Measurements from ENCODE around the gene GPR26.

The GPR26 gene, protein sequence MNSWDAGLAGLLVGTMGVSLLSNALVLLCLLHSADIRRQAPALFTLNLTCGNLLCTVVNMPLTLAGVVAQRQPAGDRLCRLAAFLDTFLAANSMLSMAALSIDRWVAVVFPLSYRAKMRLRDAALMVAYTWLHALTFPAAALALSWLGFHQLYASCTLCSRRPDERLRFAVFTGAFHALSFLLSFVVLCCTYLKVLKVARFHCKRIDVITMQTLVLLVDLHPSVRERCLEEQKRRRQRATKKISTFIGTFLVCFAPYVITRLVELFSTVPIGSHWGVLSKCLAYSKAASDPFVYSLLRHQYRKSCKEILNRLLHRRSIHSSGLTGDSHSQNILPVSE

DNA sequence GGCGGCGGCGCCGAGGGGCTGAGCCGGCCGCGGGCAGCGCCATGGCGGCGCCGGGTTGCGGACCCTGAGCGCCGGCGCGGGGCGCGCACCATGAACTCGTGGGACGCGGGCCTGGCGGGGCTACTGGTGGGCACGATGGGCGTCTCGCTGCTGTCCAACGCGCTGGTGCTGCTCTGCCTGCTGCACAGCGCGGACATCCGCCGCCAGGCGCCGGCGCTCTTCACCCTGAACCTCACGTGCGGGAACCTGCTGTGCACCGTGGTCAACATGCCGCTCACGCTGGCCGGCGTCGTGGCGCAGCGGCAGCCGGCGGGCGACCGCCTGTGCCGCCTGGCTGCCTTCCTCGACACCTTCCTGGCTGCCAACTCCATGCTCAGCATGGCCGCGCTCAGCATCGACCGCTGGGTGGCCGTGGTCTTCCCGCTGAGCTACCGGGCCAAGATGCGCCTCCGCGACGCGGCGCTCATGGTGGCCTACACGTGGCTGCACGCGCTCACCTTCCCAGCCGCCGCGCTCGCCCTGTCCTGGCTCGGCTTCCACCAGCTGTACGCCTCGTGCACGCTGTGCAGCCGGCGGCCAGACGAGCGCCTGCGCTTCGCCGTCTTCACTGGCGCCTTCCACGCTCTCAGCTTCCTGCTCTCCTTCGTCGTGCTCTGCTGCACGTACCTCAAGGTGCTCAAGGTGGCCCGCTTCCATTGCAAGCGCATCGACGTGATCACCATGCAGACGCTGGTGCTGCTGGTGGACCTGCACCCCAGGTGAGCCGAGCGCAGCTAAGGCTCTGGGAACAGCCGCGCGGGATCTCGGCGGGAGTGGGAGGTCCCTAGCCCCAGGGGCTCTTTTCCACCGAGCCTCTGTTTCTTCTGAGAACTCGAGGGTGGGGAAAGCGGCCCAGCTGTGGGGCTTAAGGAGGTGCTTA, at the start of gene GPR26:
Gene GPR26 (plus strand): TSS at position 38 of the 919 bp plus-strand sequence. CDS start 53 bp downstream, at position 91.
- no peak within 1 kb of the TSS for H3K27ac ChIP-seq
- no peak for TF ChIP-seq ZFX (IDR thresholded peaks at IDR 0.05; ENCODE audit: borderline replicate concordance)
- TF ChIP-seq, protein P1, sequence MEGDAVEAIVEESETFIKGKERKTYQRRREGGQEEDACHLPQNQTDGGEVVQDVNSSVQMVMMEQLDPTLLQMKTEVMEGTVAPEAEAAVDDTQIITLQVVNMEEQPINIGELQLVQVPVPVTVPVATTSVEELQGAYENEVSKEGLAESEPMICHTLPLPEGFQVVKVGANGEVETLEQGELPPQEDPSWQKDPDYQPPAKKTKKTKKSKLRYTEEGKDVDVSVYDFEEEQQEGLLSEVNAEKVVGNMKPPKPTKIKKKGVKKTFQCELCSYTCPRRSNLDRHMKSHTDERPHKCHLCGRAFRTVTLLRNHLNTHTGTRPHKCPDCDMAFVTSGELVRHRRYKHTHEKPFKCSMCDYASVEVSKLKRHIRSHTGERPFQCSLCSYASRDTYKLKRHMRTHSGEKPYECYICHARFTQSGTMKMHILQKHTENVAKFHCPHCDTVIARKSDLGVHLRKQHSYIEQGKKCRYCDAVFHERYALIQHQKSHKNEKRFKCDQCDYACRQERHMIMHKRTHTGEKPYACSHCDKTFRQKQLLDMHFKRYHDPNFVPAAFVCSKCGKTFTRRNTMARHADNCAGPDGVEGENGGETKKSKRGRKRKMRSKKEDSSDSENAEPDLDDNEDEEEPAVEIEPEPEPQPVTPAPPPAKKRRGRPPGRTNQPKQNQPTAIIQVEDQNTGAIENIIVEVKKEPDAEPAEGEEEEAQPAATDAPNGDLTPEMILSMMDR (IDR thresholded peaks at IDR 0.05), result no peak

DNA sequence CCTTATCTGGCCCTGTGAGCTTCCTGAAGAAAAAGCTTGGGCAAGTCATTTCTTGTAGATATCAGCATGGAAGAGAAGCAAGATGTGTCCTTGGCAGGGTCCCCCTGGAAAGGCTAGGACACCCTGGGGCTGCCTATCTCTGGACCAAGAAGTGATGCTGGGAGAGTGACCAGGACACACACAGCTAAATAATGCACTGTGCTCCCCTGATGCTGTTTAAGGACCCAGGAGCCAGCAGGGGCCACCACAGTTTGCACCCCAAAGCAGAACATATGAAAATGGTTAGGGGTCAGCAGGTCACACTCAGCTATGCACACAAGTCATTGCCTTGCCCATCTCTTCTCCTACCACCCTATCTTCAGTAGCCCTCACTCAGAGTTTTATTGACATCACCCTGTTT, 47.9 kb upstream of the GPR26 start:
- H3K27ac ChIP-seq, result no peak overlapping the region
- no peak for TF ChIP-seq ZFX (IDR thresholded peaks at IDR 0.05; ENCODE audit: borderline replicate concordance)
- TF ChIP-seq, protein P1 (IDR thresholded peaks at IDR 0.05), result no peak

DNA sequence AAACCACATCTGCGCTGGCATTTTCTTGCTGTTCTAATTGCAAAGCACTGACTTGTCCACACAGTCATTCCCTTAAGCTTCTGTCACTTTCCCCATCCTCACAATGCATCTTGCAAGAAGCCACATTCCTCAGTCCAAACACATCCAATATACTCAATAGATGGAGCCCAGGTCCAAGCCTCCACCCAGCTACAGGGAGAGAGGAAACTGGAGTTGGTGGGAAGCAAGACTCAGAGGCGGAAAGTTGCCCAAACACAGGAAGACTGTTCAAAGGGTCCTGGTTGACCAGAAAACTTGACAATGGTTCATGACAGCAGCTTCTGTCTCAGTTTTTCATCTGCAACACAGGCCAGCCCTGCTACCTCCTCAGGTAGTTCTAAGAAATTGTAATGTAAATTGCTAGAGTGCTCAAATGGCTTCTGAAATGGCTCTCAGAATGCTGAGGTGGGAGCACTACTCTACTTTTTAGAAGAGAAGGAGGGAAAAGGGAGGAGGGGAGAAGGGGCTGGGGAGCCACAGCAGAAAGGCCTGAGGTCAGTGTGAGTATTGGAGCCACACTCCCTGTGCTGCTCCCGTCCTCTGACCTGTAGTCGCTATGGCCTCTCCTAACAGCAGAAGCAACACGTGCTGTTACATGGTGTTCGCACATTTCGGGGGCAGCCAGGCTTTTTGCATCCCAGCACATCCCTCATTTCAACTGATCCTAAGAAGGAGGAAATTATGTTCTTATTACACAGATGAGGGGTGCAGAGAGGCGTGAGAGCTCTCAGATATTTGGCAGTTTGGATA, 46.9 kb upstream of the GPR26 start:
- TF ChIP-seq, protein P1 (IDR thresholded peaks at IDR 0.05), result no peak
- no peak for TF ChIP-seq ZFX (IDR thresholded peaks at IDR 0.05; ENCODE audit: borderline replicate concordance)
- H3K27ac ChIP-seq, result no peak overlapping the region

DNA sequence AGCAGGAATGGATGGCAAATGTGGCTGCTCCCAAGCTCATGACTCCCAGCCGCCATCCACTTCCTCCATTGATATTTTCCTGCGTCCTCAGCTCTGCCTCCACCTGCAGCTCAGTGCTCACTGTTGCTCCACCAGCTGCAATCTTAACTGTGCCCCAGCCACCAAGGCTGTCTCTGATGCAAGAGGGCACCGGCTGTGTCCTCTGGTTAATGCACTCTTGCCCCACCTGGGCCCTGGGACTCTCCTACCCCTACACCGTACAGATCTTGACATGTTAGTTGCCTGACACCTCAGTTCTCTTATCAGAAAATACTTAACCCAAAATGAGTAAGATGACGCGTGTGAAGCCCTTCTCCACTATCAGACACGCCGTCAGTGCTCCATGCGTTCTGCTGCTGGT, 45.5 kb upstream of the GPR26 start:
- TF ChIP-seq ZFX (IDR thresholded peaks at IDR 0.05; ENCODE audit: borderline replicate concordance), result no peak
- TF ChIP-seq, protein P1 (IDR thresholded peaks at IDR 0.05), result no peak
- H3K27ac ChIP-seq, result no peak overlapping the region

DNA sequence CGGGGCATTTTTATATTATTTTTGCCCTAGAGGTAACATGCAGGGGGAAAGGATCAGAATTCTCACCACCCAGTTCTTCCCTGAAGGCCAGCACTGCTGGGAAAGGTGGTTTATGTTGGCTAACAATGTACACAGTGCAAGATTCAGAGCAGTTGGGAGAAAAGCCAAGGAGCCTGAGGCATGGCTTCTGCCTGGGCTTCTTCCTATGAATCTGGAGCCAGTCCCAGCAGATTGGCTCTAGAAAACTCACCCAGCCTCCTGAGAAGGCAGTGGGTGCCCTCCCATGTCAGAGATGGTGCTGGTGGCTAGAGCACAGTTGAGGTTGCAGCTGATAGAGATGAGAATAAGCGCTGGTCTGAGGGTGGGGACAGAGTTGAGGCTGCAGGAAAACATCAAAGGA, 44.7 kb upstream of the GPR26 start:
- TF ChIP-seq, protein P1 (IDR thresholded peaks at IDR 0.05), result no peak
- no peak for TF ChIP-seq ZFX (IDR thresholded peaks at IDR 0.05; ENCODE audit: borderline replicate concordance)
- no peak overlapping the region for H3K27ac ChIP-seq

DNA sequence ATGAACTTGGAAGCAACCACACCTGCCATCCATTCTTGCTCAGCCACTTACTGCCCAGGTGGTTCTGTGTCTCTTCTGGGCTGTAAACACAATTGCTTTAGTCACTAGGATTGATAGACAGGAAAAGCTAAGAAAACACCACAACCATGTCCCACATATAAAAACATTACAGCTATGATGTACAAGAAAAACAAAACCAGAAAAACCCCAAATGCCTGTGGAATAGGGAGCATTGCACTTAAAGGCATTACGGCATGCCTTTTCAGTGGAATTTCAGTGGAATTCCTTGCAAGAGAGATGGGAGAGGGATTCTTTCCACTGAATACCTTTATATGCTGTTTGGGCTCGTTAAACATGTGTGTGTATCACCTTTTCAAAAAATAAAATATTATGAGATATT, 44.2 kb upstream of the GPR26 start:
- no peak for TF ChIP-seq ZFX (IDR thresholded peaks at IDR 0.05; ENCODE audit: borderline replicate concordance)
- TF ChIP-seq, protein P1 (IDR thresholded peaks at IDR 0.05), result no peak
- no peak overlapping the region for H3K27ac ChIP-seq
